Measurements from ENCODE around the gene IFT57.
A peak's percentile ranks its signal among the peaks of the same experiment; 100 is the strongest.

Gene IFT57

GRCh38 chr3:108124337-108125152 is 97.7 kb downstream of the IFT57 start:
- peak overlapping the region; percentile 88 for H3K9ac ChIP-seq (ENCODE audit: low read depth, low read length, poor library complexity, severe bottlenecking)
- no peaks in the 10 kb centered on the region for H3K9me2 ChIP-seq (replicated peaks; ENCODE audit: low read depth, low read length)
- H3K36me3 ChIP-seq (ENCODE audit: insufficient read depth, low read length) = no peaks in the 10 kb centered on the region
- no peaks in the 10 kb centered on the region for H3K27me3 ChIP-seq (ENCODE audit: insufficient read depth, low read length, poor library complexity, severe bottlenecking)
- H3K4me1 ChIP-seq (ENCODE audit: insufficient read depth, low read length, poor library complexity, severe bottlenecking) = peaks cover 90% of the 10 kb centered on the region
- TF ChIP-seq EZH2phosphoT487 (IDR thresholded peaks at IDR 0.05; ENCODE audit: borderline replicate concordance) (no peak), CTCF (conservative IDR thresholded peaks at IDR 0.05; ENCODE audit: low read length) (no peak)
- H3K4me3 ChIP-seq (ENCODE audit: low read length, poor library complexity, severe bottlenecking) = peak overlapping the region; percentile 74
- H3K9me3 ChIP-seq (ENCODE audit: insufficient read depth, low read depth, low read length) = no peaks in the 10 kb centered on the region
- no peaks in the 10 kb centered on the region for H4K20me1 ChIP-seq (ENCODE audit: insufficient read depth, low read length, poor library complexity, severe bottlenecking)
- H3K4me2 ChIP-seq (ENCODE audit: low read depth, low read length, poor library complexity, severe bottlenecking) = peak overlapping the region; percentile 94
- H2AFZ ChIP-seq (ENCODE audit: low read length) = no peak overlapping the region
- peaks cover 19% of the 10 kb centered on the region for H3F3A ChIP-seq (ENCODE audit: low read depth)
- peaks cover 38% of the 10 kb centered on the region for H3K79me2 ChIP-seq (ENCODE audit: insufficient read depth, low read length)

GRCh38 chr3:108123326-108123725 is 98.9 kb downstream of the IFT57 start:
- H3K4me1 ChIP-seq (ENCODE audit: insufficient read depth, low read length, poor library complexity, severe bottlenecking) = peaks cover 90% of the 10 kb centered on the region
- peak overlapping the region; percentile 88 for H3K9ac ChIP-seq (ENCODE audit: low read depth, low read length, poor library complexity, severe bottlenecking)
- H3K4me2 ChIP-seq (ENCODE audit: low read depth, low read length, poor library complexity, severe bottlenecking) = peak overlapping the region; percentile 94
- peaks cover 19% of the 10 kb centered on the region for H3F3A ChIP-seq (ENCODE audit: low read depth)
- no peaks in the 10 kb centered on the region for H3K9me2 ChIP-seq (replicated peaks; ENCODE audit: low read depth, low read length)
- H3K79me2 ChIP-seq (ENCODE audit: insufficient read depth, low read length) = peaks cover 26% of the 10 kb centered on the region
- H3K4me3 ChIP-seq (ENCODE audit: low read length, poor library complexity, severe bottlenecking) = peak overlapping the region; percentile 74
- no peaks in the 10 kb centered on the region for H3K27me3 ChIP-seq (ENCODE audit: insufficient read depth, low read length, poor library complexity, severe bottlenecking)
- no peaks in the 10 kb centered on the region for H3K36me3 ChIP-seq (ENCODE audit: insufficient read depth, low read length)
- no peaks in the 10 kb centered on the region for H4K20me1 ChIP-seq (ENCODE audit: insufficient read depth, low read length, poor library complexity, severe bottlenecking)
- H3K9me3 ChIP-seq (ENCODE audit: insufficient read depth, low read depth, low read length) = no peaks in the 10 kb centered on the region
- TF ChIP-seq CTCF (conservative IDR thresholded peaks at IDR 0.05; ENCODE audit: low read length) (no peak), EZH2phosphoT487 (IDR thresholded peaks at IDR 0.05; ENCODE audit: borderline replicate concordance) (no peak)
- no peak overlapping the region for H2AFZ ChIP-seq (ENCODE audit: low read length)

GRCh38 chr3:108122276-108122675 is 99.9 kb downstream of the IFT57 start:
- H3K9ac ChIP-seq (ENCODE audit: low read depth, low read length, poor library complexity, severe bottlenecking) = no peak overlapping the region
- H3K4me1 ChIP-seq (ENCODE audit: insufficient read depth, low read length, poor library complexity, severe bottlenecking) = peaks cover 90% of the 10 kb centered on the region
- H3K9me3 ChIP-seq (ENCODE audit: insufficient read depth, low read depth, low read length) = no peaks in the 10 kb centered on the region
- H3K36me3 ChIP-seq (ENCODE audit: insufficient read depth, low read length) = no peaks in the 10 kb centered on the region
- H3F3A ChIP-seq (ENCODE audit: low read depth) = peaks cover 19% of the 10 kb centered on the region
- no peak overlapping the region for H2AFZ ChIP-seq (ENCODE audit: low read length)
- no peaks in the 10 kb centered on the region for H3K27me3 ChIP-seq (ENCODE audit: insufficient read depth, low read length, poor library complexity, severe bottlenecking)
- H3K79me2 ChIP-seq (ENCODE audit: insufficient read depth, low read length) = peaks cover 16% of the 10 kb centered on the region; the same call in 1 of the 2 replicates
- no peak overlapping the region for H3K4me2 ChIP-seq (ENCODE audit: low read depth, low read length, poor library complexity, severe bottlenecking)
- no peaks in the 10 kb centered on the region for H4K20me1 ChIP-seq (ENCODE audit: insufficient read depth, low read length, poor library complexity, severe bottlenecking)
- H3K9me2 ChIP-seq (replicated peaks; ENCODE audit: low read depth, low read length) = no peaks in the 10 kb centered on the region
- no peak overlapping the region for H3K4me3 ChIP-seq (ENCODE audit: low read length, poor library complexity, severe bottlenecking)
- no peak for TF ChIP-seq EZH2phosphoT487 (IDR thresholded peaks at IDR 0.05; ENCODE audit: borderline replicate concordance)
- TF ChIP-seq CTCF (conservative IDR thresholded peaks at IDR 0.05; ENCODE audit: low read length) = no peak
